ENCODE data around the gene ZP1. TPM values are rescaled to one million over a fixed set of nuclear protein-coding genes. Genes with fewer than 3 reads are reported as not detected.

Gene ZP1
- total RNA-seq, 1 donor from 2014 or later: not detected

DNA sequence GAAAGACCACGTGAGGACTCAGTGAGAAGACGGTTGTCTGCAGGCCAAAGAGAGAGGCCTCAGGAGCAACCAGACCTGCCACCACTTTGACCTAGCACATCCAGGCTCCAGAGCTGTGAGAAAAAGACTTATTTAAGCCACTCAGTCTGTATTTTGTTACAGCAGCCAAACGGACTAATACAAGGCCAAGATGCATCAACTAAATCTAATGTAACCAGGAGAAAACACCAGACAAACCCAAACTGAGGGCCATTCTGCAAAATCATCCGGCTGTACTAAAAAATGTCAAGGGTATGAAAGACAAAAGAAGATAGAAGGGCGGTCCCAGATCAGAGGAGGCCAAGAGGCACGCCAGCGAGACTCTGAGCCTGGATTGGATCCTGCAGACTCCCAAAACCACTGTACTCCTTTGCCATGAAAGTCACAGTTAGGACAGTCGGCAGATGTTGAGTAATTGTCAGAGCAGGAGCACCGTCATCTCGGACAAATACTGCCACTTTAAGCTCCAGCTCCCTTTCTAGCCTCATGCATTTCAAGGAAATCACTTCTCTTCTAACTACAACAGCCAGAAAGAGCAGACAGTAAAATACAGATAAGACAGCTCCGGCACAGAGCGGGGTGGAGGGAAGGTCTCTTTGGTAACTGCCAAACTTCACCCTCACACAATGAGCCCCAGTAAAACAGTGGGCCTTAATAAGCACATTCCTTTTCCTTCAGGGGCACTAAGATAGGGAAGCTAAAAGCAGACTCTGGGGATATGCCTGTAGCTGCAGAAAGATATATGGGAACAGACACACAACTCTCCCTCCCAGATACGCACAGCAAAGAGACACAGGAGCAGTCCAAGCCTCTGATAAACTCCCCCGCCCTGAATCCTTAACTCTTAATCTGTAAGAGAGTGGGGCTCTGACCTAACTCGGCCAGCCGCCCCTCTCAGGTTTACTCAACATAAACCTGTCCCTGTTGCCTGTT, 3.5 kb upstream of the ZP1 start:
- peaks cover 6% of the 10 kb centered on the region for H3K27me3 Mint-ChIP-seq (ENCODE audit: unreplicated experiment)

DNA sequence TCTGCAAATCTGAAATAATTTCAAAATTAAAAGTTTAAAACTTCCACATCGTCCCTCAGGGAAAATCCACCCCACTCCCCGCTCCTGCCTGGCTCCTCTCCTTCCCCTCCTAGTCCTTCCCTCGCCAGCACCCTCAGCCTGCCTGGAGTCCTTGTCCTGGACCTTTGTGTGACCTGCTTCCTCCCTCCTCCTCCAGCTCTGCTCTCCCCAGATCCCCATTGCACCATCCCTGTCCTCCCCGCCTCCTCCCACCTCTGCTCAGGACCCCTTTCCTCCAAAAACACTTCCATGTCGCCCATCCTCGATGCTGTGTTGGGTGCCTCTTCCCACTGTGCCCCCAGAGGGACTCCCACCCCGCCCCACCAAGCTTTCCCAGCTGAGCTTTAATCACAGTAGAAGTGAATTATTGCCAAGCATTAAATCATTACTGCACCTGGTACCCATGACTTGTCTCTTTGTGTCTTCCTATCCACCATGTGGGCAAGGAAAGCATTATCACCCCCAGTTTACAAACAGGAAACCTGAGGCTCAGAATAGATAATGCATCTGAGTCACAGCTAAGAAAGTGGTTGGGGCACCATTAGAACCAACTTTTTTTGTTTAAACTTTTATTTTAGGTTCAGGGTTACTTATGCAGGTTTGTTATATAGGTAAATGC, 2.4 kb upstream of the ZP1 start:
- Mint-ChIP-seq H3K27ac (ENCODE audit: unreplicated experiment) (no peak overlapping the region), H3K4me1 (ENCODE audit: unreplicated experiment) (peaks cover 22% of the 10 kb centered on the region), H3K36me3 (ENCODE audit: unreplicated experiment) (no peaks in the 10 kb centered on the region), H3K27me3 (ENCODE audit: unreplicated experiment) (peaks cover 6% of the 10 kb centered on the region), H3K9me3 (ENCODE audit: unreplicated experiment) (no peaks in the 10 kb centered on the region), H3K4me3 (ENCODE audit: unreplicated experiment) (no peak overlapping the region)
- DNase-seq (ENCODE audit: extremely low spot score, unreplicated experiment): no peak
- TF ChIP-seq, protein P1, sequence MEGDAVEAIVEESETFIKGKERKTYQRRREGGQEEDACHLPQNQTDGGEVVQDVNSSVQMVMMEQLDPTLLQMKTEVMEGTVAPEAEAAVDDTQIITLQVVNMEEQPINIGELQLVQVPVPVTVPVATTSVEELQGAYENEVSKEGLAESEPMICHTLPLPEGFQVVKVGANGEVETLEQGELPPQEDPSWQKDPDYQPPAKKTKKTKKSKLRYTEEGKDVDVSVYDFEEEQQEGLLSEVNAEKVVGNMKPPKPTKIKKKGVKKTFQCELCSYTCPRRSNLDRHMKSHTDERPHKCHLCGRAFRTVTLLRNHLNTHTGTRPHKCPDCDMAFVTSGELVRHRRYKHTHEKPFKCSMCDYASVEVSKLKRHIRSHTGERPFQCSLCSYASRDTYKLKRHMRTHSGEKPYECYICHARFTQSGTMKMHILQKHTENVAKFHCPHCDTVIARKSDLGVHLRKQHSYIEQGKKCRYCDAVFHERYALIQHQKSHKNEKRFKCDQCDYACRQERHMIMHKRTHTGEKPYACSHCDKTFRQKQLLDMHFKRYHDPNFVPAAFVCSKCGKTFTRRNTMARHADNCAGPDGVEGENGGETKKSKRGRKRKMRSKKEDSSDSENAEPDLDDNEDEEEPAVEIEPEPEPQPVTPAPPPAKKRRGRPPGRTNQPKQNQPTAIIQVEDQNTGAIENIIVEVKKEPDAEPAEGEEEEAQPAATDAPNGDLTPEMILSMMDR (IDR thresholded peaks at IDR 0.05): no peak

More for the DNA sequence above, 3.5 kb upstream of the ZP1 start:
- H3K4me3 Mint-ChIP-seq (ENCODE audit: unreplicated experiment): no peak overlapping the region
- H3K4me1 Mint-ChIP-seq (ENCODE audit: unreplicated experiment): peaks cover 28% of the 10 kb centered on the region
- no peaks in the 10 kb centered on the region for H3K36me3 Mint-ChIP-seq (ENCODE audit: unreplicated experiment)
- no peak for DNase-seq (ENCODE audit: extremely low spot score, unreplicated experiment)
- H3K9me3 Mint-ChIP-seq (ENCODE audit: unreplicated experiment): no peaks in the 10 kb centered on the region
- no peak overlapping the region for H3K27ac Mint-ChIP-seq (ENCODE audit: unreplicated experiment)
- TF ChIP-seq, protein P1 (IDR thresholded peaks at IDR 0.05): no peak

DNA sequence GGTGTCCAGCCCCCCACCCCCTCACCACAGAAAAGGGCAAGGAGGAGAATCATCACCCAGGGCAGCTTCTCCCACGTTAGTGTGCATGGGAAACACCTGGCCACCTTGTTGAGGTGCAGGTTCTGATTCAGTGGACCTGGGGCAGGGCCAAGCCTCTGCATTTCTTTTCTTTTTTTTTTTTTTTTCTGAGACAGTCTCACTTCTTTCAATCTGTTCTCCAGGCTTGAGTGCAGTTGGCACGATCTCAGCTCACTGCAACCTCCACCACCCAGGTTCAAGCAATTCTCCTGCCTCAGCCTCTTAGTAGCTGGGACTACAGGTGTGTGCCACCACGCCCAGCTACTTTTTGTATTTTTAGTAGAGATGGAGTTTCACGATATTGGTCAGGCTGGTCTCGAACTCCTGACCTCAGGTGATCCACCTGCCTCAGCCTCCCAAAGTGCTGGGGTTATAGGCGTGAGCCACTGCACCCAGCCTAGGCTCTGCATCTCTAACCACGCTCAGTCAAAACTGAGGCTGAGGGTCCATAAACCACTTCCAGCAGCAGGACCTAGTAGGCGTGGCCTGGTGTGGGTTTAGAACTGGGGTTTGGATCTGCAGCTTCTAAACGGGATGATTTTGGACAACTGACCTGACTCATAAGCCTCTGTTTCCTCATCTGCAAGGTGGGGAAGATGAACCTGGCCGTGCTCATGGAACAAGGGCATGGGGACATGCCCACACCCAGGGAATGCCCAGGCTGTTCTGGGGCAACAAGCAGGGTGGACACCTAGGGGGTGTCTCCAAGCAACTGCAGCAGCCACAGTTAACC, 734 bp downstream of the ZP1 start:
- no peak overlapping the region for H3K27ac Mint-ChIP-seq (ENCODE audit: unreplicated experiment)
- TF ChIP-seq, protein P1 (IDR thresholded peaks at IDR 0.05): no peak

DNA sequence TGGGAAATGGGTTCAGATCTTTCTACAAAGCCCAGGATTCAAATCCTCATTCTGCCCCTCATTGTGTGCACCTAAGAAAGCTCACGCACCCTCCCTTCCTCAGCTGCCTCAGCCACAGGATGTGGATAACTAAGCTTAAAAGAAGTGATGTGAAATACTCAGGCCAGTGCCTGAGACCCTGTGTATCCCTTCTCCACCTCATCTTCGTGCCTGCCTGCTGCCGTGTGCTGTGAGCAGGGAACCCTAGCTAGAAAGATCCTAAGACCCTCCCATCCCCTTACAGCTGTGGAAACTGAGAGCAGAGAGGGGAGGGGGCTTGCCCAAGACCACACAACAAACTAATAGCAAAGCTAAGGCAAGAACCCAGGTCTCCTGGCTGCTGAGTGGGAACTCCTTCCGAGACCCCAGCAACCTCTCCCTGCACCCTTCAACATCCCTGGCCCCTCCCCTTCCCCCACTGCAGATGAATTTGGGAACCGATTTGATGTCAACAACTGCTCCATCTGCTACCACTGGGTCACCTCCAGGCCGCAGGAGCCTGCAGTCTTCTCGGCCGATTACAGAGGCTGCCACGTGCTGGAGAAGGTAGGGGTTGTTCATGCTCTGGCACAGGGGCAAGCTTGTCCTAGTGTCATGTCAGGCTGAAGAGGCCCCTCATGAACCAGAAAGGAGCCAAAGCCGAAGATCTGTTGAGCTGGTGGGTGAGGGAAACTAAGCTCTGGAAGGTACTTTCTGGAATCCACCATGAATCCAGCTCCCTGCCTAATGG, 1.5 kb downstream of the ZP1 start:
- peaks cover 3% of the 10 kb centered on the region for H3K27me3 Mint-ChIP-seq (ENCODE audit: unreplicated experiment)
- peaks cover 34% of the 10 kb centered on the region for H3K4me1 Mint-ChIP-seq (ENCODE audit: unreplicated experiment)
- H3K4me3 Mint-ChIP-seq (ENCODE audit: unreplicated experiment): no peak overlapping the region
- TF ChIP-seq, protein P1 (IDR thresholded peaks at IDR 0.05): no peak
- no peaks in the 10 kb centered on the region for H3K9me3 Mint-ChIP-seq (ENCODE audit: unreplicated experiment)
- H3K36me3 Mint-ChIP-seq (ENCODE audit: unreplicated experiment): no peaks in the 10 kb centered on the region
- no peak overlapping the region for H3K27ac Mint-ChIP-seq (ENCODE audit: unreplicated experiment)
- DNase-seq (ENCODE audit: extremely low spot score, unreplicated experiment): no peak

More for the DNA sequence above, 734 bp downstream of the ZP1 start:
- Mint-ChIP-seq H3K27me3 (ENCODE audit: unreplicated experiment) (peaks cover 3% of the 10 kb centered on the region), H3K4me1 (ENCODE audit: unreplicated experiment) (peaks cover 29% of the 10 kb centered on the region), H3K4me3 (ENCODE audit: unreplicated experiment) (no peak overlapping the region), H3K9me3 (ENCODE audit: unreplicated experiment) (no peaks in the 10 kb centered on the region), H3K36me3 (ENCODE audit: unreplicated experiment) (no peaks in the 10 kb centered on the region)
- DNase-seq (ENCODE audit: extremely low spot score, unreplicated experiment): no peak

Data from osteocyte (in vitro differentiated cells).